ENCODE results near the gene BATF2. TPM values are rescaled to one million over a fixed set of nuclear protein-coding genes. Genes with fewer than 3 reads are reported as not detected.

The BATF2 gene
- total and polyA plus RNA-seq, 2 donors (not counting 3 experiments of a cell fraction or from before 2014, with no cell fraction given): 0.75 TPM

DNA sequence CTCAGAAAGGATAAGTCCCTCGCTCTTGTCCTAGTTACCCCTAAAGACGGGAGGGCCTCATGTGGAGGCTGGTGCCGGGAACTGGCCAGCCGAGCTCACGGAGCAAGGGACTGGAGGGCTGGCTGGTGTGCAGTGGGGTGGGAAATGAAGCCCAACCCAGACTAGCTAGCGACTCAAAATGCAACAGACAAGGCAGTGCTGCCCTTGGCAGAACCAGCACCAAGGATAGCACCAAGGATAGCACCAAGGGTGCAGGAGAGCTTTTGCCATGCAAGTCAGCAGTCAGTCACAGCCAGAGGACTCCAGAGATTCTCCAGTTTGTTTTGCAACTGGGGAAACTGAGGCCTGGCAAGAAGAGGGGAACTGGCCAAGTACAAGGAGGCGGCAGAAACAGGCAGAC, 6.5 kb upstream of the BATF2 start:
- no peak for TF ChIP-seq GATA2 (IDR thresholded peaks at IDR 0.05; ENCODE audit: insufficient read depth, insufficient read length, low read depth, low read length)
- TF ChIP-seq POLR2A (IDR thresholded peaks at IDR 0.05; ENCODE audit: low read depth, low read length): no peak
- TF ChIP-seq, protein P1, sequence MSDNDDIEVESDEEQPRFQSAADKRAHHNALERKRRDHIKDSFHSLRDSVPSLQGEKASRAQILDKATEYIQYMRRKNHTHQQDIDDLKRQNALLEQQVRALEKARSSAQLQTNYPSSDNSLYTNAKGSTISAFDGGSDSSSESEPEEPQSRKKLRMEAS (IDR thresholded peaks at IDR 0.05; ENCODE audit: insufficient read depth, insufficient read length): no peak
- TF ChIP-seq, protein P2, sequence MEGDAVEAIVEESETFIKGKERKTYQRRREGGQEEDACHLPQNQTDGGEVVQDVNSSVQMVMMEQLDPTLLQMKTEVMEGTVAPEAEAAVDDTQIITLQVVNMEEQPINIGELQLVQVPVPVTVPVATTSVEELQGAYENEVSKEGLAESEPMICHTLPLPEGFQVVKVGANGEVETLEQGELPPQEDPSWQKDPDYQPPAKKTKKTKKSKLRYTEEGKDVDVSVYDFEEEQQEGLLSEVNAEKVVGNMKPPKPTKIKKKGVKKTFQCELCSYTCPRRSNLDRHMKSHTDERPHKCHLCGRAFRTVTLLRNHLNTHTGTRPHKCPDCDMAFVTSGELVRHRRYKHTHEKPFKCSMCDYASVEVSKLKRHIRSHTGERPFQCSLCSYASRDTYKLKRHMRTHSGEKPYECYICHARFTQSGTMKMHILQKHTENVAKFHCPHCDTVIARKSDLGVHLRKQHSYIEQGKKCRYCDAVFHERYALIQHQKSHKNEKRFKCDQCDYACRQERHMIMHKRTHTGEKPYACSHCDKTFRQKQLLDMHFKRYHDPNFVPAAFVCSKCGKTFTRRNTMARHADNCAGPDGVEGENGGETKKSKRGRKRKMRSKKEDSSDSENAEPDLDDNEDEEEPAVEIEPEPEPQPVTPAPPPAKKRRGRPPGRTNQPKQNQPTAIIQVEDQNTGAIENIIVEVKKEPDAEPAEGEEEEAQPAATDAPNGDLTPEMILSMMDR (IDR thresholded peaks at IDR 0.05; ENCODE audit: extremely low read depth in 1 of 2, insufficient read depth in 1 of 2, low read depth in 1 of 2, low read length in 2 of 2): no peak
- TF ChIP-seq POLR2AphosphoS5 (IDR thresholded peaks at IDR 0.05; ENCODE audit: insufficient read depth, low read depth, low read length): no peak
- TF ChIP-seq EZH2 (IDR thresholded peaks at IDR 0.05; ENCODE audit: borderline replicate concordance, low read depth, low read length, severe bottlenecking): no peak
- TF ChIP-seq JUN (IDR thresholded peaks at IDR 0.05; ENCODE audit: borderline replicate concordance, insufficient read depth, insufficient read length, low read depth): no peak
- TF ChIP-seq FOS (IDR thresholded peaks at IDR 0.05; ENCODE audit: borderline replicate concordance, insufficient read depth, low read length): no peak
- TF ChIP-seq MYC (IDR thresholded peaks at IDR 0.05; ENCODE audit: low read depth, low read length): no peak
- Histone ChIP-seq H3K9me1 (replicated peaks; ENCODE audit: control insufficient read depth, extremely low read depth, insufficient read depth, low read length) (no peaks in the 10 kb centered on the region), H2AFZ (ENCODE audit: low read depth, low read length) (no peak overlapping the region), H4K20me1 (replicated peaks; ENCODE audit: control insufficient read depth, extremely low read depth, insufficient read depth, low read length) (no peaks in the 10 kb centered on the region), H3K27me3 (ENCODE audit: control insufficient read depth in 2 of 2, insufficient read depth in 2 of 2, low read length in 2 of 2) (no peaks in the 10 kb centered on the region), H3K4me3 (replicated peaks in 1 of 3; ENCODE audit: insufficient read depth in 1 of 3, low read depth in 1 of 3, low read length in 3 of 3) (no peak overlapping the region), H3K27ac (ENCODE audit: insufficient read depth, low read depth, low read length) (no peak overlapping the region), H3K4me1 (ENCODE audit: control insufficient read depth, extremely low read depth, insufficient read depth, low read length) (no peaks in the 10 kb centered on the region), H3K36me3 (ENCODE audit: control insufficient read depth in 2 of 2, extremely low read depth in 1 of 2, insufficient read depth in 2 of 2, low read length in 2 of 2) (no peaks in the 10 kb centered on the region), H3K9ac (replicated peaks; ENCODE audit: extremely low read depth, insufficient read depth, low read length) (no peak overlapping the region), H3K4me2 (ENCODE audit: insufficient read depth, low read length) (no peak overlapping the region), H3K79me2 (ENCODE audit: control insufficient read depth, insufficient read depth, low read length) (no peaks in the 10 kb centered on the region), H3K9me3 (replicated peaks; ENCODE audit: control insufficient read depth, insufficient read depth, low read length) (no peaks in the 10 kb centered on the region)
- FAIRE-seq: no peak
- CTCF ChIA-PET: interaction anchor here (1.4 kb wide), 1 partner anchor 10 kb away, joined by 3 read pairs; no protein-coding TSS in a partner anchor
- DNase-seq (ENCODE audit: low read depth, low spot score): no peak
- BruUV-seq (replicated peaks): no TSS peak
- intact Hi-C loops (cut with micrococcal nuclease): no loop called here
- dilution Hi-C loops (cut with MboI; ENCODE audit: extremely low pct_ligation_motif_present, low sequenced_read_pairs): no loop called here
- POLR2A ChIA-PET: no interaction called here
